HCT116 (cell line): ENCODE results near the gene PDRG1. TPM values are rescaled to one million over a fixed set of nuclear protein-coding genes. Genes with fewer than 3 reads are reported as not detected.

Source experiments
- ATAC-seq: fragments of 200-7000 bp; cut with Tn5 transposase; 2 replicates; pipeline ENCODE4 v1.9.1; 2020; ENCODE audit warnings: mild to moderate bottlenecking, moderate library complexity
- BruUV-seq: library from RNA; stranded (reverse); fragments of 400-500 nt; replicated peaks from 2 replicates; lab custom pipeline; 2021; lab: Mats Ljungman, UMichigan
- CTCF ChIA-PET: fragments of 300-600 bp; sonication (Branson Sonifier 250); formaldehyde crosslinking; loops from one replicate; lab custom pipeline; 2021; ENCODE audit warnings: antibody characterized with exemption; lab: Charles Lee
- POLR2A ChIA-PET: fragments of 300-600, 350-600 bp; sonication (Branson Sonifier 250); formaldehyde crosslinking; loops from one replicate; lab custom pipeline; 2021; ENCODE audit warnings: antibody characterized with exemption; lab: Charles Lee
- RAD21 ChIA-PET, 2 experiments: fragments of 300-600 bp; sonication (Branson Sonifier 250); formaldehyde crosslinking; loops; one replicate each; lab custom pipeline; 2023; ENCODE audit warnings: low total read pairs in 2 of 2; ENCODE audit not compliant: uncharacterized antibody in 2 of 2, unreplicated experiment in 2 of 2, low non-redundant PET in 1 of 2; lab: Charles Lee
- DNase-seq: peaks from one replicate; pipeline ENCODE4 v3.0.0-alpha.2; 2010; ENCODE audit warnings: low read depth, low spot score
- H2AFZ ChIP-seq: fragments of 200-600 bp; shearing (Covaris generic), sonication (generic); 2 replicates; pipeline ENCODE4 v1.6.1; 2017; ENCODE audit warnings: low read depth, mixed run types, mixed read lengths, antibody characterized with exemption, low read length; ENCODE audit not compliant: poor library complexity, severe bottlenecking
- H3K27ac ChIP-seq: 2 replicates; pipeline ENCODE4 v1.5.1; 2012; ENCODE audit warnings: low read depth, low read length
- H3K27me3 ChIP-seq: fragments of 200-600 bp; sonication (generic); 2 replicates; pipeline ENCODE4 v1.6.1; 2016; ENCODE audit warnings: mixed run types, low read length, mixed read lengths; ENCODE audit not compliant: insufficient read depth
- H3K36me3 ChIP-seq, 2 experiments: fragments of 200-500 bp in 1 of 2; fragments of 200-600 bp in 1 of 2; sonication (Bioruptor generic) in 1 of 2; sonication (generic) in 1 of 2; 2 replicates each; pipeline versions ENCODE4 v1.5.1 to v1.6.1; 2014 to 2016; ENCODE audit warnings: low read length in 2 of 2, inconsistent platforms in 1 of 2, mixed read lengths in 1 of 2, mixed run types in 1 of 2; ENCODE audit not compliant: insufficient read depth in 2 of 2, control insufficient read depth in 1 of 2
- H3K4me1 ChIP-seq, 2 experiments: fragments of 200-600 bp in 1 of 2; sonication (generic) in 1 of 2; 2 replicates each; pipeline versions ENCODE4 v1.5.1 to v1.6.1; 2012 to 2017; ENCODE audit warnings: low read length in 2 of 2, inconsistent platforms in 1 of 2, mild to moderate bottlenecking in 1 of 2, mixed read lengths in 1 of 2, mixed run types in 1 of 2, moderate library complexity in 1 of 2; ENCODE audit not compliant: insufficient read depth in 2 of 2, control insufficient read depth in 1 of 2
- H3K4me2 ChIP-seq: fragments of 200-600 bp; sonication (generic); 2 replicates; pipeline ENCODE4 v1.6.1; 2017; ENCODE audit warnings: mixed run types, low read length, mixed read lengths
- H3K4me3 ChIP-seq, 2 experiments: fragments of 200-600 bp in 1 of 2; sonication (generic) in 1 of 2; replicated peaks in 1 of 2; 2 replicates each; pipeline ENCODE4 v1.5.1; 2011 to 2016; ENCODE audit warnings: low read length in 2 of 2, control low read depth in 1 of 2, low read depth in 1 of 2, mild to moderate bottlenecking in 1 of 2, mixed read lengths in 1 of 2, mixed run types in 1 of 2
- H3K79me2 ChIP-seq: fragments of 200-600 bp; sonication (generic); 2 replicates; pipeline ENCODE4 v1.6.1; 2017; ENCODE audit warnings: mild to moderate bottlenecking, mixed run types, low read length, moderate library complexity, mixed read lengths; ENCODE audit not compliant: insufficient read depth
- H3K9ac ChIP-seq: fragments of 200-600 bp; sonication (generic); 2 replicates; pipeline ENCODE4 v1.6.1; 2016; ENCODE audit warnings: low read length, mixed read lengths
- H3K9me2 ChIP-seq: fragments of 200-600 bp; sonication (generic), shearing (Covaris generic); 2 replicates; pipeline ENCODE4 v1.6.1; 2017; ENCODE audit warnings: mixed run types, mild to moderate bottlenecking, moderate library complexity; ENCODE audit not compliant: insufficient read depth
- H3K9me3 ChIP-seq, 2 experiments: fragments of 200-500 bp in 1 of 2; fragments of 200-600 bp in 1 of 2; sonication (Bioruptor generic) in 1 of 2; sonication (generic) in 1 of 2; 2 replicates each; pipeline ENCODE4 v1.6.1; 2014 to 2017; ENCODE audit warnings: low read length in 2 of 2, mixed read lengths in 2 of 2, inconsistent platforms in 1 of 2, low read depth in 1 of 2, mild to moderate bottlenecking in 1 of 2, mixed run types in 1 of 2, moderate library complexity in 1 of 2; ENCODE audit not compliant: control insufficient read depth in 1 of 2, insufficient read depth in 1 of 2
- H4K20me1 ChIP-seq: fragments of 200-600 bp; sonication (generic), shearing (Covaris generic); 2 replicates; pipeline ENCODE4 v1.6.1; 2017; ENCODE audit warnings: mixed run types, mild to moderate bottlenecking, moderate library complexity; ENCODE audit not compliant: insufficient read depth
- CBX3 ChIP-seq: IDR thresholded peaks from 2 replicates; pipeline ENCODE4 v1.6.1; 2012; ENCODE audit warnings: low read depth
- CEBPB ChIP-seq: IDR thresholded peaks from 2 replicates; pipeline ENCODE4 v1.6.1; 2012; ENCODE audit warnings: low read depth
- EGR1 ChIP-seq: IDR thresholded peaks from 2 replicates; pipeline ENCODE4 v1.6.1; 2012; ENCODE audit warnings: low read depth
- EZH2phosphoT487 ChIP-seq: fragments of 200-600 bp; IDR thresholded peaks from 2 replicates; pipeline ENCODE4 v1.6.1; 2018; ENCODE audit warnings: antibody characterized with exemption, borderline replicate concordance
- FOSL1 ChIP-seq: IDR thresholded peaks from 2 replicates; pipeline ENCODE4 v1.6.1; 2012; ENCODE audit warnings: low read depth
- JUND ChIP-seq: IDR thresholded peaks from 2 replicates; pipeline ENCODE4 v1.6.1; 2012
- POLR2A ChIP-seq: IDR thresholded peaks from 2 replicates; pipeline ENCODE4 v1.7.0; 2011; ENCODE audit warnings: borderline replicate concordance; ENCODE audit not compliant: insufficient read depth, insufficient read length; ENCODE audit errors: extremely low read depth
- POLR2AphosphoS5 ChIP-seq: IDR thresholded peaks from 2 replicates; pipeline ENCODE4 v1.6.1; 2011; ENCODE audit warnings: mild to moderate bottlenecking, low read depth, low read length, moderate library complexity
- RAD21 ChIP-seq: IDR thresholded peaks from 2 replicates; pipeline ENCODE4 v1.6.1; 2012; ENCODE audit warnings: low read depth, mild to moderate bottlenecking
- REST ChIP-seq: IDR thresholded peaks from 2 replicates; pipeline ENCODE4 v1.6.1; 2012; ENCODE audit warnings: low read depth
- SIN3A ChIP-seq: IDR thresholded peaks from 2 replicates; pipeline ENCODE4 v1.6.1; 2012; ENCODE audit warnings: low read depth
- SP1 ChIP-seq: IDR thresholded peaks from 2 replicates; pipeline ENCODE4 v1.6.1; 2012; ENCODE audit warnings: low read depth
- TCF7L2 ChIP-seq: IDR thresholded peaks from 2 replicates; pipeline ENCODE4 v1.7.0; 2011; ENCODE audit warnings: borderline replicate concordance, inconsistent platforms; ENCODE audit not compliant: insufficient read depth, insufficient read length; ENCODE audit errors: extremely low read depth
- YY1 ChIP-seq: IDR thresholded peaks from 2 replicates; pipeline ENCODE4 v1.6.1; 2011; ENCODE audit warnings: low read length, low read depth, moderate library complexity, mild to moderate bottlenecking; ENCODE audit not compliant: insufficient replicate concordance; ENCODE audit errors: extremely low read depth
- ZFX ChIP-seq: fragments of 450-650 bp; IDR thresholded peaks from 2 replicates; pipeline ENCODE4 v1.6.1; 2017
- ZNF274 ChIP-seq: fragments of 200-500 bp; sonication (Bioruptor generic); IDR thresholded peaks from 2 replicates; pipeline ENCODE4 v1.6.1; 2014; ENCODE audit warnings: mild to moderate bottlenecking, low read depth, low read length, inconsistent platforms
- intact Hi-C: fragments of 100-400 bp; cut with micrococcal nuclease; formaldehyde crosslinking; loops from 2 replicates; pipeline ENCODE4 v1.10.0; 2022
- total RNA-seq: library from RNA; stranded (reverse); gene quantifications from one replicate; pipeline ENCODE4 v1.2.1, GENCODE V29; 2021; ENCODE audit not compliant: unreplicated experiment

Gene PDRG1
- total RNA-seq, 1 experiment from 2014 or later: 18.7 TPM

DNA sequence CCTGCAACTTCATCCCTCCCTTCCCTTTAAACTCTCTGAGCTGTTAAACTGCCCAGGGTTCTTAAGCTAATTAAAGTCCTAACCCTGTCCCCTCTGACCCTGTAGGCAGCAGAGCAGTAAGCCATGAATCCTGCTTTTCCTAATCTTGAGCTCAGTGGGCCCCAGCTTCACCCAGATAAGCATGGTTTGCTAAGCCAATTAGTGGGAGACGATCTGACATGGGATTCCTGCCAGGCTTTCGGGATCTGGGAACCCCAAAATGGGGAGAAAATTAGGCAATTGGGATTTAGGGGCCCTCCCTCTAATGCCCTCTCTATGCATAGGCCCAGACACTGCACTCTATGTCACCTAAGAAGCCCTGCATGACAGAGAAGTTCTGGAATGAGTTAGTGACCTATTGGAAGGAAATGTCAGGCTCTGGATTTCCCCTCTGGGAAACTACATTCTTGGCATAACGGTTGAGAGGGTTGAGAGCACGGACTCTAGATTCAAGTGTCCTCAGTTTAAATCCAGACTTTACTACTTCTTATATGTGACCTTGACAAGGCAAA, 20.7 kb upstream of the PDRG1 start:
- Histone ChIP-seq H3K36me3 (no peaks in the 10 kb centered on the region), H3K27ac (no peak overlapping the region), H3K9me2 (no peaks in the 10 kb centered on the region), H3K4me1 (no peaks in the 10 kb centered on the region), H3K9ac (no peak overlapping the region), H4K20me1 (no peaks in the 10 kb centered on the region), H2AFZ (no peak overlapping the region), H3K27me3 (peaks cover 41% of the 10 kb centered on the region), H3K4me2 (no peak overlapping the region), H3K4me3 (no peak overlapping the region), H3K9me3 (no peaks in the 10 kb centered on the region)
- intact Hi-C loops: no loop called here
- ChIA-PET RAD21 (no interaction called here), POLR2A (no interaction called here)
- ATAC-seq (no peak), DNase-seq (no peak)
- no peak for TF ChIP-seq YY1
- TF ChIP-seq SP1: no peak
- no peak for TF ChIP-seq EZH2phosphoT487
- no peak for TF ChIP-seq EGR1
- no peak for TF ChIP-seq POLR2AphosphoS5
- TF ChIP-seq TCF7L2: no peak
- no peak for TF ChIP-seq CEBPB
- no peak for TF ChIP-seq JUND
- TF ChIP-seq ZFX: no peak
- TF ChIP-seq, all 23 proteins: peak for 0
- H3K79me2 ChIP-seq: no peaks in the 10 kb centered on the region
- BruUV-seq: no TSS peak
- CTCF ChIA-PET: no interaction called here

GRCh38 chr20:31969991-31970390, 18.1 kb upstream of the PDRG1 start:
- H3K27ac ChIP-seq: no peak overlapping the region
- H3K79me2 ChIP-seq: no peaks in the 10 kb centered on the region
- H4K20me1 ChIP-seq: no peaks in the 10 kb centered on the region
- ChIA-PET CTCF (interaction anchor here (1.0 kb wide), 1 partner anchor 18 kb away, joined by 5 read pairs; the partner anchor contains the start of gene PDRG1), RAD21 (no interaction called here), POLR2A (no interaction called here)
- H3K4me3 ChIP-seq: no peak overlapping the region
- no peak overlapping the region for H3K4me2 ChIP-seq
- DNase-seq: no peak
- H3K9me3 ChIP-seq: no peaks in the 10 kb centered on the region
- BruUV-seq: no TSS peak
- no peaks in the 10 kb centered on the region for H3K4me1 ChIP-seq
- no peak overlapping the region for H2AFZ ChIP-seq
- ATAC-seq: no peak
- H3K36me3 ChIP-seq: no peaks in the 10 kb centered on the region
- intact Hi-C loops: no loop called here
- no peak overlapping the region for H3K9ac ChIP-seq
- H3K9me2 ChIP-seq: no peaks in the 10 kb centered on the region
- H3K27me3 ChIP-seq: peaks cover 63% of the 10 kb centered on the region
- TF ChIP-seq ZNF274: no peak
- TF ChIP-seq SIN3A: no peak
- TF ChIP-seq CBX3: no peak
- no peak for TF ChIP-seq FOSL1
- no peak for TF ChIP-seq POLR2A
- no peak for TF ChIP-seq YY1
- no peak for TF ChIP-seq REST
- no peak for TF ChIP-seq RAD21
- no peak for TF ChIP-seq CEBPB
- no peak for TF ChIP-seq ZFX
- no peak for TF ChIP-seq EGR1
- no peak for TF ChIP-seq POLR2AphosphoS5
- no peak for TF ChIP-seq TCF7L2
- no peak for TF ChIP-seq JUND
